ENCODE data around the gene PROM1.

The PROM1 gene

DNA sequence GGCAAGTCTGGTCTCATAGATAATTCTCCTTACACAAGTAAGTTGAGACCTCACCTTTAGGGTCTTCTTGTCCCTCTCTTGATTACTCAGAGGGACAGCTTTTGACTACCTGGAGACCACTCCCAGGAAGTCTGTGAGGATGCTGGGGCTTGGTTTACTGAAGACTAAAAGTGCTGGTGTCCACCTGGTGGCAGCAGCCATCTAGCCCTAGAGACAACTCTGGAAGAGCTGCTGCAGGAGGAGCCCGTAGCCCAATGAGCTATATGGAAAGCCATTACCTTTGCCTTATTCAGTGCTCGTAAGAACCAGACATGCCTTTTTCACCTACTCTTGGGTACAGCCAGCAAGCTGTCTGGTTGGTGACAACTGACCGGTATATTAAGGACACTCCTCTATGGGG is 128.2 kb downstream of the PROM1 start:
- H3K36me3 ChIP-seq (ENCODE audit: control insufficient read depth in 1 of 2, insufficient read depth in 2 of 2, low read length in 2 of 2): no peaks in the 10 kb centered on the region
- no peak overlapping the region for H3K4me3 ChIP-seq (ENCODE audit: low read depth in 1 of 2, low read length in 2 of 2)
- no peaks in the 10 kb centered on the region for H3K4me1 ChIP-seq (ENCODE audit: control insufficient read depth in 1 of 2, insufficient read depth in 2 of 2, low read length in 2 of 2)
- H3K9me3 ChIP-seq (ENCODE audit: control insufficient read depth in 1 of 2, low read length in 2 of 2): no peaks in the 10 kb centered on the region
- H3K27me3 ChIP-seq (ENCODE audit: low read depth, low read length): no peaks in the 10 kb centered on the region
- no peak overlapping the region for H3K27ac ChIP-seq (ENCODE audit: low read length)

DNA sequence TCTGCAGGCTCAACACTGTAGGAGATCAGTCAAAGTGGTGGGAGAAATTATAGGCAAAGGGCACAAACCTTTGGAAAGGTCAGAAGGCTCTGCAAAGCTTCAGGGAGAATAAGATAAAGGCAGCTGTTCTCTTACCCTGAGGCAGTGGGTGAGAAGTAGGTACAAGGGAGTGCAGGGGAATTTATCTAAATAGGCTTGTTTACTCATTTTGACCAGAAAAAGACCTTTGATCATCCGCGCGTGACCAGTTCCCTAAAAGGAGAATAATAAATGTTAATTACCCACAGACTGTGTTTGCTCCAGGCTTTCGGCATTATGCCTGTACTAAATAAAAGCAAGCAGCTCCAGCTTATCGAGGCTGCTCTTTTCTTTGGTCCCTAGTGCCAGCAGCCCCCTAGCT is 130.2 kb downstream of the PROM1 start:
- Histone ChIP-seq H3K27me3 (ENCODE audit: low read depth, low read length) (no peaks in the 10 kb centered on the region), H3K27ac (ENCODE audit: low read length) (no peak overlapping the region), H3K4me1 (ENCODE audit: control insufficient read depth in 1 of 2, insufficient read depth in 2 of 2, low read length in 2 of 2) (no peaks in the 10 kb centered on the region), H3K4me3 (ENCODE audit: low read depth in 1 of 2, low read length in 2 of 2) (no peak overlapping the region), H3K36me3 (ENCODE audit: control insufficient read depth in 1 of 2, insufficient read depth in 2 of 2, low read length in 2 of 2) (no peaks in the 10 kb centered on the region), H3K9me3 (ENCODE audit: control insufficient read depth in 1 of 2, low read length in 2 of 2) (no peaks in the 10 kb centered on the region)

- H3K4me1 ChIP-seq (ENCODE audit: control insufficient read depth in 1 of 2, insufficient read depth in 2 of 2, low read length in 2 of 2): no peaks in the 10 kb centered on the region
- no peaks in the 10 kb centered on the region for H3K27me3 ChIP-seq (ENCODE audit: low read depth, low read length)
- no peaks in the 10 kb centered on the region for H3K9me3 ChIP-seq (ENCODE audit: control insufficient read depth in 1 of 2, low read length in 2 of 2)
- no peak overlapping the region for H3K4me3 ChIP-seq (ENCODE audit: low read depth in 1 of 2, low read length in 2 of 2)
- no peak overlapping the region for H3K27ac ChIP-seq (ENCODE audit: low read length)
- H3K36me3 ChIP-seq (ENCODE audit: control insufficient read depth in 1 of 2, insufficient read depth in 2 of 2, low read length in 2 of 2): no peaks in the 10 kb centered on the region
Observed at GRCh38 chr4:15951781-15952180, 132.0 kb downstream of the PROM1 start.

- Histone ChIP-seq H3K9me3 (ENCODE audit: control insufficient read depth in 1 of 2, low read length in 2 of 2) (no peaks in the 10 kb centered on the region), H3K4me3 (ENCODE audit: low read depth in 1 of 2, low read length in 2 of 2) (no peak overlapping the region), H3K4me1 (ENCODE audit: control insufficient read depth in 1 of 2, insufficient read depth in 2 of 2, low read length in 2 of 2) (no peaks in the 10 kb centered on the region), H3K36me3 (ENCODE audit: control insufficient read depth in 1 of 2, insufficient read depth in 2 of 2, low read length in 2 of 2) (no peaks in the 10 kb centered on the region), H3K27me3 (ENCODE audit: low read depth, low read length) (no peaks in the 10 kb centered on the region), H3K27ac (ENCODE audit: low read length) (no peak overlapping the region)
Observed at GRCh38 chr4:15948826-15949225, 135.0 kb downstream of the PROM1 start.

- Histone ChIP-seq H3K36me3 (ENCODE audit: control insufficient read depth in 1 of 2, insufficient read depth in 2 of 2, low read length in 2 of 2) (no peaks in the 10 kb centered on the region), H3K27me3 (ENCODE audit: low read depth, low read length) (no peaks in the 10 kb centered on the region), H3K4me1 (ENCODE audit: control insufficient read depth in 1 of 2, insufficient read depth in 2 of 2, low read length in 2 of 2) (no peaks in the 10 kb centered on the region), H3K4me3 (ENCODE audit: low read depth in 1 of 2, low read length in 2 of 2) (no peak overlapping the region), H3K27ac (ENCODE audit: low read length) (no peak overlapping the region), H3K9me3 (ENCODE audit: control insufficient read depth in 1 of 2, low read length in 2 of 2) (no peaks in the 10 kb centered on the region)
Observed at GRCh38 chr4:15947684-15948083, 136.1 kb downstream of the PROM1 start.

- no peak overlapping the region for H3K27ac ChIP-seq (ENCODE audit: low read length)
- H3K9me3 ChIP-seq (ENCODE audit: control insufficient read depth in 1 of 2, low read length in 2 of 2): no peaks in the 10 kb centered on the region
- no peaks in the 10 kb centered on the region for H3K4me1 ChIP-seq (ENCODE audit: control insufficient read depth in 1 of 2, insufficient read depth in 2 of 2, low read length in 2 of 2)
- H3K36me3 ChIP-seq (ENCODE audit: control insufficient read depth in 1 of 2, insufficient read depth in 2 of 2, low read length in 2 of 2): no peaks in the 10 kb centered on the region
- H3K27me3 ChIP-seq (ENCODE audit: low read depth, low read length): no peaks in the 10 kb centered on the region
- H3K4me3 ChIP-seq (ENCODE audit: low read depth in 1 of 2, low read length in 2 of 2): no peak overlapping the region
Observed at GRCh38 chr4:15945516-15945915, 138.3 kb downstream of the PROM1 start.

DNA sequence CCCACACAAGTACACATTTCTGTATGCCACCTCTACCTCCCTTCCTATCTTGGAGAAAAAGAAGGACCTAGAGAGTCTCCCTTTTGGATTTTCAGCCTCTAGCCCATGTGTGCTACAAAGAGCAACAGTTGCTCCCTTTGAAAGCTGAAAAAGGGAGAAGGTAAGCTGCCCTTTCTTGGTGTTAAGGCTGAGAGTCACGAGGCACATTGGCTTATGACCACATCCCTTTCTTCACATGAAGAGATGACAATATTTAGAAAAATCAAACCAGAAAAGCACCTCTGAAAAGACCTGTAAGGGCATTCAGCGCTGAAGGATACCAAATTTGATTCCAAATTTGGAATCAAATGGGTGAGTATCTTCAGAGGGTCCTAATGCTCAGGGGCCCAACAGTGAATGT is 138.9 kb downstream of the PROM1 start:
- H3K9me3 ChIP-seq (ENCODE audit: control insufficient read depth in 1 of 2, low read length in 2 of 2): no peaks in the 10 kb centered on the region
- H3K4me1 ChIP-seq (ENCODE audit: control insufficient read depth in 1 of 2, insufficient read depth in 2 of 2, low read length in 2 of 2): no peaks in the 10 kb centered on the region
- no peak overlapping the region for H3K4me3 ChIP-seq (ENCODE audit: low read depth in 1 of 2, low read length in 2 of 2)
- no peaks in the 10 kb centered on the region for H3K36me3 ChIP-seq (ENCODE audit: control insufficient read depth in 1 of 2, insufficient read depth in 2 of 2, low read length in 2 of 2)
- no peak overlapping the region for H3K27ac ChIP-seq (ENCODE audit: low read length)
- no peaks in the 10 kb centered on the region for H3K27me3 ChIP-seq (ENCODE audit: low read depth, low read length)

DNA sequence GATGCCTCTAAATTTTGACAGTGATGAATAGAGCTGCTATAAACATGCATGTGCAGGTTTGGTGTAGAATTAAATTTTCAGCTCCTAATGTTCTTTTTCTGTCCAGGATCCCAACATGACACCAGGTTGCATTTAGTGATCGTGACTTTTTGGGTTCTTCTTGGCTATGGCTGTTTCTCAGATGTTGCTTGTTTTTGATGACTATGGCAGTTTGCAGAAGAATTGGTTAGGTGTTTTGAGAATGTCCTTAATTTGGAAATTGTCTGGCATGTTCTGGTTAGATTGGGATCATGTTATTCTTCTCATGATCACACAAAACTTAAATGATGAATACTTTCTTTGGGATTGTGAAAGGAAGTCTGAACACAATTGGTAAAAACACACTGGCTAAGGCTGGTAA is 141.5 kb downstream of the PROM1 start:
- Histone ChIP-seq H3K27me3 (ENCODE audit: low read depth, low read length) (no peaks in the 10 kb centered on the region), H3K4me3 (ENCODE audit: low read depth in 1 of 2, low read length in 2 of 2) (no peak overlapping the region), H3K4me1 (ENCODE audit: control insufficient read depth in 1 of 2, insufficient read depth in 2 of 2, low read length in 2 of 2) (no peaks in the 10 kb centered on the region), H3K27ac (ENCODE audit: low read length) (no peak overlapping the region), H3K9me3 (ENCODE audit: control insufficient read depth in 1 of 2, low read length in 2 of 2) (no peaks in the 10 kb centered on the region), H3K36me3 (ENCODE audit: control insufficient read depth in 1 of 2, insufficient read depth in 2 of 2, low read length in 2 of 2) (no peaks in the 10 kb centered on the region)

DNA sequence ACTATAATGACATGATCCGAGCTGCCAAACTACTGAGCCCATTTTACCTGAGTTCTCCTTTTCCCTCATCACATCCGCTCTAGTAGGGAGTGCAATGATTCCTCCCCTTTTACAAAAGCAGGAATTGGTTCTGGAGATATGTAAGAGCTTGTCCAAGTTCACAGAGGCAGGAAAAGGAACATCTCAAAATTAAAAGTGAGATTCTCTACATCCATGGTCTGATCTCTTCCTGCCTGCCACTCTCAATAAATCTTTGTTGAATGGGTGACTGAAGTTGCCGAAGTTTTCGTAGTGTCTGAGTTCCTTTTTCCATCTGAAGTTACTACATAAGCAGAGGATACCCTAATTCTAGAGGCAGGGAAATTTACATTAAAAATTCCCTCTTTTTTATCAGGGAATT is 145.2 kb downstream of the PROM1 start, which contains the start of gene FGFBP1:
Gene FGFBP1, minus strand, starts transcription at position 101 of the 400 bp plus-strand sequence. CDS start 2,108 bp downstream, outside the sequence.
- H3K4me1 ChIP-seq (ENCODE audit: control insufficient read depth in 1 of 2, insufficient read depth in 2 of 2, low read length in 2 of 2): no peaks in the 10 kb centered on the region
- H3K9me3 ChIP-seq (ENCODE audit: control insufficient read depth in 1 of 2, low read length in 2 of 2): no peaks in the 10 kb centered on the region
- H3K4me3 ChIP-seq (ENCODE audit: low read depth in 1 of 2, low read length in 2 of 2): no peak within 1 kb of the TSS
- no peaks in the 10 kb centered on the region for H3K36me3 ChIP-seq (ENCODE audit: control insufficient read depth in 1 of 2, insufficient read depth in 2 of 2, low read length in 2 of 2)
- no peaks in the 10 kb centered on the region for H3K27me3 ChIP-seq (ENCODE audit: low read depth, low read length)
- H3K27ac ChIP-seq (ENCODE audit: low read length): no peak within 1 kb of the TSS

DNA sequence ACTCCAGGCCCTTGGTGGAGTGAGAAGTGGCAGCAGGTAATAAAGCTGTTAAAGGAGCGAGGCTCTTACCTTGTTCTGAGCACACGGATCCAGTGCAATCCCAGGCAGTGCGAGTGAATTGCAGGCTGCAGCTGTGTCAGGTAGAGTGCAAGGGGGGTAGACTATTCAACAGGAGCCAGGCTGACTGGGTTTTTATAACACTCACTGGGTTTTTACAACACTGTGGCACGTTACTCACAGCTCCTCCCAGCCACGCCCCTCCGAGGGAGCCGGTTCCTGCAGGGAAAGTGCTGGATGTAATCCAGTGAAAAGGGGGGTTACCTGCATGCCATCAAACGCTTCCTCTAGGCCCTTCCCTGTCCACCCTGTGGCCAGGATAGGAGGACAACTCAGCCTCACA is 145.6 kb downstream of the PROM1 start:
- Histone ChIP-seq H3K27me3 (ENCODE audit: low read depth, low read length) (no peaks in the 10 kb centered on the region), H3K4me3 (ENCODE audit: low read depth in 1 of 2, low read length in 2 of 2) (no peak overlapping the region), H3K4me1 (ENCODE audit: control insufficient read depth in 1 of 2, insufficient read depth in 2 of 2, low read length in 2 of 2) (no peaks in the 10 kb centered on the region), H3K27ac (ENCODE audit: low read length) (no peak overlapping the region), H3K9me3 (ENCODE audit: control insufficient read depth in 1 of 2, low read length in 2 of 2) (no peaks in the 10 kb centered on the region), H3K36me3 (ENCODE audit: control insufficient read depth in 1 of 2, insufficient read depth in 2 of 2, low read length in 2 of 2) (no peaks in the 10 kb centered on the region)

GRCh38 chr4:15936495-15936894 is 147.3 kb downstream of the PROM1 start:
- Histone ChIP-seq H3K27me3 (ENCODE audit: low read depth, low read length) (no peaks in the 10 kb centered on the region), H3K9me3 (ENCODE audit: control insufficient read depth in 1 of 2, low read length in 2 of 2) (no peaks in the 10 kb centered on the region), H3K4me3 (ENCODE audit: low read depth in 1 of 2, low read length in 2 of 2) (no peak overlapping the region), H3K27ac (ENCODE audit: low read length) (no peak overlapping the region), H3K4me1 (ENCODE audit: control insufficient read depth in 1 of 2, insufficient read depth in 2 of 2, low read length in 2 of 2) (no peaks in the 10 kb centered on the region), H3K36me3 (ENCODE audit: control insufficient read depth in 1 of 2, insufficient read depth in 2 of 2, low read length in 2 of 2) (no peaks in the 10 kb centered on the region)

GRCh38 chr4:15935504-15936402 is 148.1 kb downstream of the PROM1 start:
- Histone ChIP-seq H3K4me3 (ENCODE audit: low read depth in 1 of 2, low read length in 2 of 2) (no peak overlapping the region), H3K36me3 (ENCODE audit: control insufficient read depth in 1 of 2, insufficient read depth in 2 of 2, low read length in 2 of 2) (no peaks in the 10 kb centered on the region), H3K27ac (ENCODE audit: low read length) (no peak overlapping the region), H3K27me3 (ENCODE audit: low read depth, low read length) (no peaks in the 10 kb centered on the region), H3K9me3 (ENCODE audit: control insufficient read depth in 1 of 2, low read length in 2 of 2) (no peaks in the 10 kb centered on the region), H3K4me1 (ENCODE audit: control insufficient read depth in 1 of 2, insufficient read depth in 2 of 2, low read length in 2 of 2) (no peaks in the 10 kb centered on the region)
